Gastroesophageal sphincter (tissue), 3 donors: ENCODE data around the gene ZNF429.

Experiments used
- EP300 ChIP-seq: sonication (generic); formaldehyde crosslinking; IDR thresholded peaks from one replicate; pipeline ENCODE4 v1.6.1; 2017; ENCODE audit warnings: antibody characterized with exemption, mild to moderate bottlenecking
- POLR2A ChIP-seq, 2 donors: fragments of 450-650 bp; IDR thresholded peaks; one replicate each; pipeline ENCODE4 v1.6.1; 2017; ENCODE audit warnings: antibody characterized with exemption in 2 of 2, mild to moderate bottlenecking in 2 of 2, moderate library complexity in 1 of 2
- POLR2AphosphoS5 ChIP-seq: sonication (generic); formaldehyde crosslinking; IDR thresholded peaks from one replicate; pipeline ENCODE4 v1.6.1; 2017; ENCODE audit warnings: antibody characterized with exemption
- TF ChIP-seq, protein P1 (sequence below), 4 experiments: fragments of 200-600 bp in 2 of 4; fragments of 450-650 bp in 2 of 4; sonication (generic) in 1 of 4; IDR thresholded peaks; one replicate each; pipeline ENCODE4 v1.5.1; 2017 to 2019; ENCODE audit warnings: antibody characterized with exemption in 4 of 4, mild to moderate bottlenecking in 2 of 4, moderate library complexity in 2 of 4

DNA sequence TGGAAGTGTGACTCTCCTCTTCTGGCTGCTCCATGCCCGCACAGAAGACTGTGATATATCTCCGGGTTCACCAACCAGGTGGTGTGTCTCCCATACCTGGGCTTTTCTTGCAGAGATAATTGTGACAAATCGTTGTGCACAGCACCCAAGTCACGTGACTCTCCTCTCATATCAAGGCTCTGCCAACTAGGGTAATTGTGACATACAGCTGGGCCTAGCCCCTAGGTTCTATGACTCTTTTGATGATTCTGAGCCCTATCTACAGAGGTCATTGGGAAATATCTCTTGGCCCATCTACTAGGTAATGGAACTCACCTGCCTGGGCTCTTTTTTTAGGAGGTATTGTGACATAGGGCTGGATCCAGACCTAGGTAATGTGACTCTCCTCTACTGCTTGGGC is 89.8 kb downstream of the ZNF429 start:
- TF ChIP-seq, protein P1, sequence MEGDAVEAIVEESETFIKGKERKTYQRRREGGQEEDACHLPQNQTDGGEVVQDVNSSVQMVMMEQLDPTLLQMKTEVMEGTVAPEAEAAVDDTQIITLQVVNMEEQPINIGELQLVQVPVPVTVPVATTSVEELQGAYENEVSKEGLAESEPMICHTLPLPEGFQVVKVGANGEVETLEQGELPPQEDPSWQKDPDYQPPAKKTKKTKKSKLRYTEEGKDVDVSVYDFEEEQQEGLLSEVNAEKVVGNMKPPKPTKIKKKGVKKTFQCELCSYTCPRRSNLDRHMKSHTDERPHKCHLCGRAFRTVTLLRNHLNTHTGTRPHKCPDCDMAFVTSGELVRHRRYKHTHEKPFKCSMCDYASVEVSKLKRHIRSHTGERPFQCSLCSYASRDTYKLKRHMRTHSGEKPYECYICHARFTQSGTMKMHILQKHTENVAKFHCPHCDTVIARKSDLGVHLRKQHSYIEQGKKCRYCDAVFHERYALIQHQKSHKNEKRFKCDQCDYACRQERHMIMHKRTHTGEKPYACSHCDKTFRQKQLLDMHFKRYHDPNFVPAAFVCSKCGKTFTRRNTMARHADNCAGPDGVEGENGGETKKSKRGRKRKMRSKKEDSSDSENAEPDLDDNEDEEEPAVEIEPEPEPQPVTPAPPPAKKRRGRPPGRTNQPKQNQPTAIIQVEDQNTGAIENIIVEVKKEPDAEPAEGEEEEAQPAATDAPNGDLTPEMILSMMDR (IDR thresholded peaks at IDR 0.05): no peak
- TF ChIP-seq POLR2AphosphoS5 (no peak), POLR2A (IDR thresholded peaks at IDR 0.05) (no peak), EP300 (no peak)
